ENCODE data around the gene HEPACAM. TPM values are rescaled to one million over a fixed set of nuclear protein-coding genes. Genes with fewer than 3 reads are reported as not detected.
A peak's percentile ranks its signal among the peaks of the same experiment; 100 is the strongest.

Gene HEPACAM
- total and polyA plus RNA-seq, 7 donors, result 0.27 to 5.5 (median 0.52) TPM; not detected in 2

GRCh38 chr11:124872741-124873140 is 63.1 kb downstream of the HEPACAM start:
- Histone ChIP-seq H3K4me3 (no peak overlapping the region), H3K9me3 (no peaks in the 10 kb centered on the region), H3K4me1 (peaks cover 0 to 28% (median 18%) of the 10 kb centered on the region in 4 donors), H3K27ac (no peak overlapping the region), H3K27me3 (peaks cover 13 to 64% (median 54%) of the 10 kb centered on the region in 3 donors), H3K36me3 (no peaks in the 10 kb centered on the region)
- 27 to 30% methylated on average over 9 of the region's 9 CpGs for WGBS, 2 donors
- intact Hi-C loops (cut with DNase I), result loop anchor here (10.0 kb wide), 1 partner anchor 198 kb away; the partner anchor contains the start of genes SIAE and SPA17
- DNase-seq, result peak; percentile 52
- TF ChIP-seq EP300 (IDR thresholded peaks at IDR 0.05), result no peak
- no peak for TF ChIP-seq POLR2AphosphoS5 (IDR thresholded peaks at IDR 0.05)
- TF ChIP-seq POLR2A (IDR thresholded peaks at IDR 0.05), result no peak
- no peak for TF ChIP-seq CTCF (IDR thresholded peaks at IDR 0.05)

GRCh38 chr11:124872280-124872679 is 63.6 kb downstream of the HEPACAM start:
- Histone ChIP-seq H3K27me3 (peaks cover 13 to 68% (median 59%) of the 10 kb centered on the region in 3 donors), H3K4me3 (no peak overlapping the region), H3K4me1 (peaks cover 0 to 27% (median 15%) of the 10 kb centered on the region in 4 donors), H3K9me3 (no peaks in the 10 kb centered on the region), H3K27ac (no peak overlapping the region), H3K36me3 (no peaks in the 10 kb centered on the region)
- intact Hi-C loops (cut with DNase I), result loop anchor here (10.0 kb wide), 1 partner anchor 197 kb away; the partner anchor contains the start of genes SIAE and SPA17
- 57 to 64% methylated on average over 8 of the region's 8 CpGs for WGBS, 2 donors
- DNase-seq, result peak; percentile 51
- TF ChIP-seq EP300 (IDR thresholded peaks at IDR 0.05) (no peak), POLR2A (IDR thresholded peaks at IDR 0.05) (no peak), POLR2AphosphoS5 (IDR thresholded peaks at IDR 0.05) (no peak), CTCF (IDR thresholded peaks at IDR 0.05) (no peak)

- Histone ChIP-seq H3K27me3 (peaks cover 29 to 87% (median 78%) of the 10 kb centered on the region in 3 donors), H3K4me3 (no peak overlapping the region), H3K4me1 (peaks cover 0 to 24% (median 18%) of the 10 kb centered on the region in 4 donors), H3K36me3 (no peaks in the 10 kb centered on the region), H3K27ac (no peak overlapping the region), H3K9me3 (no peaks in the 10 kb centered on the region)
- WGBS, 2 donors, result 65 to 66% methylated on average over 7 of the region's 7 CpGs
- TF ChIP-seq POLR2A (IDR thresholded peaks at IDR 0.05) (no peak), CTCF (IDR thresholded peaks at IDR 0.05) (no peak), POLR2AphosphoS5 (IDR thresholded peaks at IDR 0.05) (no peak), EP300 (IDR thresholded peaks at IDR 0.05) (no peak)
- peak; percentile 48 for DNase-seq
- intact Hi-C loops (cut with DNase I), result loop anchor here (10.0 kb wide), 1 partner anchor 196 kb away; the partner anchor contains the start of genes SIAE and SPA17
Measured at GRCh38 chr11:124870430-124870829, 65.4 kb downstream of the HEPACAM start.

- TF ChIP-seq POLR2AphosphoS5 (IDR thresholded peaks at IDR 0.05) (no peak), EP300 (IDR thresholded peaks at IDR 0.05) (no peak), POLR2A (IDR thresholded peaks at IDR 0.05) (no peak), CTCF (IDR thresholded peaks at IDR 0.05) (no peak)
- intact Hi-C loops (cut with DNase I), result loop anchor here (10.0 kb wide), 1 partner anchor 195 kb away; the partner anchor contains the start of genes SIAE and SPA17
Measured at GRCh38 chr11:124869856-124870387, 65.9 kb downstream of the HEPACAM start.

More at GRCh38 chr11:124869856-124870387, 65.9 kb downstream of the HEPACAM start:
- Histone ChIP-seq H3K27ac (no peak overlapping the region), H3K36me3 (no peaks in the 10 kb centered on the region), H3K27me3 (peaks cover 34 to 92% (median 83%) of the 10 kb centered on the region in 3 donors), H3K4me3 (no peak overlapping the region), H3K4me1 (peaks cover 0 to 29% (median 23%) of the 10 kb centered on the region in 4 donors), H3K9me3 (no peaks in the 10 kb centered on the region)
- DNase-seq, result peak; percentile 17
- WGBS, 2 donors, result 64 to 67% methylated on average over 14 of the region's 14 CpGs
